AG09319 (cell line): ENCODE measurements around the gene BLM.

Experiments
- DNase-seq: peaks from one replicate; pipeline ENCODE4 v3.0.0-alpha.2; 2010; ENCODE audit warnings: low read depth; ENCODE audit errors: extremely low read depth
- CTCF ChIP-seq: IDR thresholded peaks from 2 replicates; pipeline ENCODE4 v1.5.1; 2011; ENCODE audit warnings: low read depth, mild to moderate bottlenecking, inconsistent platforms, low read length, moderate library complexity

The BLM gene

GRCh38 chr15:90864507-90864906, 147.4 kb downstream of the BLM start:
- no peak for DNase-seq
- TF ChIP-seq CTCF: no peak

GRCh38 chr15:90865702-90866101, 148.6 kb downstream of the BLM start:
- no peak for DNase-seq
- no peak for TF ChIP-seq CTCF
